ENCODE results near the gene PPP2R2D.

PPP2R2D gene

DNA sequence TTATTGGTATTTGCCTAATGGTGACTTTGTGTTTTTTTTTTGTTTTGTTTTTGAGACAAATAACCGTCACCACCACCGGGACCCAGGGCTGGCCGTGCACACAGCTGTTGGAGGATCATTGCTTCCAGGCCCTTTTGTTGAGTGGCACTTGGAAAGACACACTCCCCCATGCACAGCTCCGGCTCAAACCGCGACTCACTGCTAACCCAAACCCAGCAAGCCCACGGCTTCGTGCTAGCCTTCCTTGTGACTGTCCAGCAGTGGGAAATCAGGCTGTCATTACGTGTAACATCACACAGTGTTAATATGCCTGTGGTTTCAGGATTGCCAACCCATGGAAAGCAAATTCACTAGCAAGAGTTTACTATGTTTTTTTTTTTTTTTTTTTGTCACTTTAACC is 63.5 kb downstream of the PPP2R2D start:
- no peaks in the 10 kb centered on the region for H3K9me3 ChIP-seq (ENCODE audit: control insufficient read depth, insufficient read depth, low read length)
- peaks cover 18% of the 10 kb centered on the region for H3K36me3 ChIP-seq (ENCODE audit: control insufficient read depth, insufficient read depth, low read length)
- no peaks in the 10 kb centered on the region for H3K4me1 ChIP-seq (ENCODE audit: control insufficient read depth, insufficient read depth, low read length)
- no peak overlapping the region for H3K9ac ChIP-seq (ENCODE audit: low read depth, low read length)
- H3K4me3 ChIP-seq (ENCODE audit: low read depth, low read length): no peak overlapping the region
- no peaks in the 10 kb centered on the region for H3K27me3 ChIP-seq (ENCODE audit: control insufficient read depth, insufficient read depth, low read length)

DNA sequence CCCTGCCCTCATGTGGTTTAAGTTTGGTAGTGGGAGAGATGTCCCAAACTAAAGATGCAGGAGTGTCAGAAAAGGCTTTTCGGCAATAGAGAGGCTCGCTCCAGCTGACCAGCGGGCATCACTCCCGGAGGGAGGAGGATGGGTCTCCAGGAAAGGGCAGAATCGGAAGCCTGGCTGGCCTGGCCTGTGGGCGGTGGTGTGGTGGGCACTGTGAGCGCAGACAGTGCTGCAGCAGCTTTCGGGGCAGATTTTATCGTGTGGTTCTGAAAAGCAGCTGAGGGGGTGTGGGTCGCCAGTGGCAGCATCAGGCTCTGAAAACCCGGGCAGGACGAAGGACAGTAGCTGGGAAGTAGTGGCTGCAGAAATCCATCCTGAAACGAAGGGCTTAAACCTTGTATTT is 68.1 kb downstream of the PPP2R2D start:
- no peaks in the 10 kb centered on the region for H3K27me3 ChIP-seq (ENCODE audit: control insufficient read depth, insufficient read depth, low read length)
- no peaks in the 10 kb centered on the region for H3K4me1 ChIP-seq (ENCODE audit: control insufficient read depth, insufficient read depth, low read length)
- peaks cover 31% of the 10 kb centered on the region for H3K36me3 ChIP-seq (ENCODE audit: control insufficient read depth, insufficient read depth, low read length)
- no peak overlapping the region for H3K4me3 ChIP-seq (ENCODE audit: low read depth, low read length)
- no peak overlapping the region for H3K9ac ChIP-seq (ENCODE audit: low read depth, low read length)
- no peaks in the 10 kb centered on the region for H3K9me3 ChIP-seq (ENCODE audit: control insufficient read depth, insufficient read depth, low read length)

- Histone ChIP-seq H3K9me3 (ENCODE audit: control insufficient read depth, insufficient read depth, low read length) (no peaks in the 10 kb centered on the region), H3K9ac (ENCODE audit: low read depth, low read length) (no peak overlapping the region), H3K36me3 (ENCODE audit: control insufficient read depth, insufficient read depth, low read length) (peaks cover 31% of the 10 kb centered on the region), H3K27me3 (ENCODE audit: control insufficient read depth, insufficient read depth, low read length) (no peaks in the 10 kb centered on the region), H3K4me3 (ENCODE audit: low read depth, low read length) (no peak overlapping the region), H3K4me1 (ENCODE audit: control insufficient read depth, insufficient read depth, low read length) (no peaks in the 10 kb centered on the region)
Observed at GRCh38 chr10:131970946-131971345, 70.1 kb downstream of the PPP2R2D start.

DNA sequence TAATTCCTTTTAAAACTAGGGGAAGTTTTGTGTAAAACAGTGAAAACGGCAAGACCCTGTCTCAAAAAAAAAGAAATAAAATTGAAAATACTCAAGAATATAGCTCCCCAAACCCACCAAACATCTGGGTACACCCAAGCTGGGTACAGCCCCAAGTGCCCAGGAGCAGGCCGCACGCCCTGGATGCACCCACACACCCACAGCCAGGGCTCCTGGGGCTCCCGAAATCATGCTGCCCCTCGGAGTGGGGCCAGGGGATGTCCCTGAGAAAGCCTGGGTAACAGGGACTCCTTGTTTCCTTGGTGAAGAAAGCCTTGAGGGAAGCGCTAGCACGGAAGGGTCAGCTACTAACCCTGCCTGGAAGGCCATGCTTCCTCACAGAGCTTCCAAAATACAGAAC is 70.8 kb downstream of the PPP2R2D start:
- H3K4me1 ChIP-seq (ENCODE audit: control insufficient read depth, insufficient read depth, low read length): no peaks in the 10 kb centered on the region
- no peaks in the 10 kb centered on the region for H3K27me3 ChIP-seq (ENCODE audit: control insufficient read depth, insufficient read depth, low read length)
- no peaks in the 10 kb centered on the region for H3K9me3 ChIP-seq (ENCODE audit: control insufficient read depth, insufficient read depth, low read length)
- H3K9ac ChIP-seq (ENCODE audit: low read depth, low read length): no peak overlapping the region
- no peak overlapping the region for H3K4me3 ChIP-seq (ENCODE audit: low read depth, low read length)
- peaks cover 31% of the 10 kb centered on the region for H3K36me3 ChIP-seq (ENCODE audit: control insufficient read depth, insufficient read depth, low read length)

DNA sequence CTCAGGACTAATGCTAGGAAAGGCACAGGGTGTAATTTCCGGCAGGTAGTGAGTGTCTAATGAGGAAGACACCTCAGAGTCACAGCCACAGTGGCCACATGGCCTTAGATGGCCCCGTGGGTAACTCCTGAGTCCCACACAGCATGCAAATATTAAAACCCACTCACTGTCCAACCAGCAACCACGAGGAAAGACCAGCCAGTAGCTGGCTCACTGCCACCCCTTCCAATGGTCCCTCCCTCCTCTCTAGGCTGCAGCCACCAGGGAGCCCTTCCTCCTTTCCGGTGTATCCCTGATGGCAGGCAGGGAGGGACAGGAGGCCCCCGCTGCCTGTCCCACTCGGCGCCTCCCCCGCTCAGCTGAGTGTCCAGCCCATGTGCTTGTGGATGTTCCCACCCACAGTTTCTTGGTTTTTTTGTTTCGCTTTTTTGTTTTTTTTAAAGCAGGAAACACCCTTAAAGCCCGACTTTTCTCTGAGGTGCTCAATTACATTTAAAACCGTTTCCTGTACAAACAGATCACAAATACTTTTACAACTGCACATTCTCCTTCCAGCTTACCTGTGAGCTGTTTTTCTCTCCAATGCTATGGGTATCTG is 71.8 kb downstream of the PPP2R2D start:
- Histone ChIP-seq H3K9ac (ENCODE audit: low read depth, low read length) (no peak overlapping the region), H3K9me3 (ENCODE audit: control insufficient read depth, insufficient read depth, low read length) (no peaks in the 10 kb centered on the region), H3K4me1 (ENCODE audit: control insufficient read depth, insufficient read depth, low read length) (peaks cover 4% of the 10 kb centered on the region), H3K4me3 (ENCODE audit: low read depth, low read length) (no peak overlapping the region), H3K36me3 (ENCODE audit: control insufficient read depth, insufficient read depth, low read length) (peaks cover 31% of the 10 kb centered on the region), H3K27me3 (ENCODE audit: control insufficient read depth, insufficient read depth, low read length) (no peaks in the 10 kb centered on the region)

- Histone ChIP-seq H3K4me3 (ENCODE audit: low read depth, low read length) (no peak overlapping the region), H3K9ac (ENCODE audit: low read depth, low read length) (no peak overlapping the region), H3K36me3 (ENCODE audit: control insufficient read depth, insufficient read depth, low read length) (peaks cover 31% of the 10 kb centered on the region), H3K27me3 (ENCODE audit: control insufficient read depth, insufficient read depth, low read length) (no peaks in the 10 kb centered on the region), H3K9me3 (ENCODE audit: control insufficient read depth, insufficient read depth, low read length) (no peaks in the 10 kb centered on the region), H3K4me1 (ENCODE audit: control insufficient read depth, insufficient read depth, low read length) (peaks cover 11% of the 10 kb centered on the region)
Observed at GRCh38 chr10:131973160-131973951, 72.5 kb downstream of the PPP2R2D start.

GRCh38 chr10:131974034-131974817 is 73.4 kb downstream of the PPP2R2D start:
- Histone ChIP-seq H3K4me3 (ENCODE audit: low read depth, low read length) (no peak overlapping the region), H3K4me1 (ENCODE audit: control insufficient read depth, insufficient read depth, low read length) (peaks cover 15% of the 10 kb centered on the region), H3K9me3 (ENCODE audit: control insufficient read depth, insufficient read depth, low read length) (no peaks in the 10 kb centered on the region), H3K36me3 (ENCODE audit: control insufficient read depth, insufficient read depth, low read length) (peaks cover 24% of the 10 kb centered on the region), H3K27me3 (ENCODE audit: control insufficient read depth, insufficient read depth, low read length) (no peaks in the 10 kb centered on the region), H3K9ac (ENCODE audit: low read depth, low read length) (no peak overlapping the region)

- peaks cover 20% of the 10 kb centered on the region for H3K4me1 ChIP-seq (ENCODE audit: control insufficient read depth, insufficient read depth, low read length)
- no peak overlapping the region for H3K9ac ChIP-seq (ENCODE audit: low read depth, low read length)
- no peaks in the 10 kb centered on the region for H3K27me3 ChIP-seq (ENCODE audit: control insufficient read depth, insufficient read depth, low read length)
- H3K4me3 ChIP-seq (ENCODE audit: low read depth, low read length): no peak overlapping the region
- no peaks in the 10 kb centered on the region for H3K9me3 ChIP-seq (ENCODE audit: control insufficient read depth, insufficient read depth, low read length)
- peaks cover 16% of the 10 kb centered on the region for H3K36me3 ChIP-seq (ENCODE audit: control insufficient read depth, insufficient read depth, low read length)
Observed at GRCh38 chr10:131975003-131975402, 74.2 kb downstream of the PPP2R2D start.

DNA sequence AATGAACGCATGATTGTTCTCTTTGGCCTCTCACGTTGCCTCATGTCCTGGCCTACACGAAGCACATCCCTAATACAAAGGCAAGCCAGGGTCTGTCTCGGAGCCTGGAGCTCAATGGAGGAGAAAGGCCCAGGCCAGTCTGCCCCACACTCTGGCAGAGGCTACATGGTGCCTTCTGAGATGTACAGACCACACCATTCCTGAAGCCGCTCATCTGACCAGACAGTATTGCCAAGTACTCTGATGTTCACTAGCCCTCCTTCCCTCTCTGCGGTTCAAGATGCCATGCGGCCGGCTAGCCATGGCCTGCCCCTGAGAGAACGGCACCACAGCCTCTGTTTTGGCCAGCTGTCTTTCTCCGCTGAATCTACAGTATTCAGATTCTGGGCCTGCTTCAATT is 75.0 kb downstream of the PPP2R2D start:
- H3K27me3 ChIP-seq (ENCODE audit: control insufficient read depth, insufficient read depth, low read length): no peaks in the 10 kb centered on the region
- no peak overlapping the region for H3K4me3 ChIP-seq (ENCODE audit: low read depth, low read length)
- no peaks in the 10 kb centered on the region for H3K9me3 ChIP-seq (ENCODE audit: control insufficient read depth, insufficient read depth, low read length)
- H3K9ac ChIP-seq (ENCODE audit: low read depth, low read length): no peak overlapping the region
- H3K36me3 ChIP-seq (ENCODE audit: control insufficient read depth, insufficient read depth, low read length): peaks cover 12% of the 10 kb centered on the region
- H3K4me1 ChIP-seq (ENCODE audit: control insufficient read depth, insufficient read depth, low read length): peaks cover 20% of the 10 kb centered on the region

- H3K4me3 ChIP-seq (ENCODE audit: low read depth, low read length): no peak overlapping the region
Observed at GRCh38 chr10:131977323-131978096, 76.7 kb downstream of the PPP2R2D start.

GRCh38 chr10:131978366-131978765 is 77.6 kb downstream of the PPP2R2D start:
- peaks cover 3% of the 10 kb centered on the region for H3K36me3 ChIP-seq (ENCODE audit: control insufficient read depth, insufficient read depth, low read length)
- H3K9ac ChIP-seq (ENCODE audit: low read depth, low read length): no peak overlapping the region
- no peak overlapping the region for H3K4me3 ChIP-seq (ENCODE audit: low read depth, low read length)

More at GRCh38 chr10:131977323-131978096, 76.7 kb downstream of the PPP2R2D start:
- Histone ChIP-seq H3K9me3 (ENCODE audit: control insufficient read depth, insufficient read depth, low read length) (no peaks in the 10 kb centered on the region), H3K36me3 (ENCODE audit: control insufficient read depth, insufficient read depth, low read length) (peaks cover 3% of the 10 kb centered on the region), H3K4me1 (ENCODE audit: control insufficient read depth, insufficient read depth, low read length) (peaks cover 20% of the 10 kb centered on the region), H3K9ac (ENCODE audit: low read depth, low read length) (peak overlapping the region; percentile 26), H3K27me3 (ENCODE audit: control insufficient read depth, insufficient read depth, low read length) (no peaks in the 10 kb centered on the region)

More at GRCh38 chr10:131978366-131978765, 77.6 kb downstream of the PPP2R2D start:
- H3K4me1 ChIP-seq (ENCODE audit: control insufficient read depth, insufficient read depth, low read length): peaks cover 20% of the 10 kb centered on the region
- peaks cover 9% of the 10 kb centered on the region for H3K27me3 ChIP-seq (ENCODE audit: control insufficient read depth, insufficient read depth, low read length)
- no peaks in the 10 kb centered on the region for H3K9me3 ChIP-seq (ENCODE audit: control insufficient read depth, insufficient read depth, low read length)
